Measurements from ENCODE around the gene PAK1IP1.

PAK1IP1 gene

GRCh38 chr6:10713962-10714361 lies 19.2 kb downstream of the PAK1IP1 start:
- Histone ChIP-seq H3K4me3 (replicated peaks; ENCODE audit: insufficient read depth, low read length) (no peak overlapping the region), H3K27ac (replicated peaks) (no peak overlapping the region), H3K27me3 (ENCODE audit: insufficient read depth, poor library complexity, severe bottlenecking) (no peaks in the 10 kb centered on the region)
- TF ChIP-seq SPI1 (IDR thresholded peaks at IDR 0.05; ENCODE audit: borderline replicate concordance, low read depth): no peak
- TF ChIP-seq POLR2AphosphoS5 (IDR thresholded peaks at IDR 0.05; ENCODE audit: low read depth): no peak
- TF ChIP-seq GABPA (IDR thresholded peaks at IDR 0.05; ENCODE audit: low read depth): no peak
- no peak for TF ChIP-seq REST (IDR thresholded peaks at IDR 0.05; ENCODE audit: insufficient replicate concordance, low read depth)
- no peak for TF ChIP-seq CTCF (IDR thresholded peaks at IDR 0.05; ENCODE audit: insufficient read depth, low read length)
- no peak for DNase-seq (ENCODE audit: low read depth in 1 of 2, low spot score in 1 of 2)

GRCh38 chr6:10719296-10719963 lies 24.7 kb downstream of the PAK1IP1 start:
- DNase-seq (ENCODE audit: low read depth in 1 of 2, low spot score in 1 of 2): peak in 1 of 2 experiments; percentile 18
- no peak for TF ChIP-seq REST (IDR thresholded peaks at IDR 0.05; ENCODE audit: insufficient replicate concordance, low read depth)
- TF ChIP-seq CTCF (IDR thresholded peaks at IDR 0.05; ENCODE audit: insufficient read depth, low read length): no peak
- no peak for TF ChIP-seq POLR2AphosphoS5 (IDR thresholded peaks at IDR 0.05; ENCODE audit: low read depth)
- TF ChIP-seq GABPA (IDR thresholded peaks at IDR 0.05; ENCODE audit: low read depth): no peak
- TF ChIP-seq SPI1 (IDR thresholded peaks at IDR 0.05; ENCODE audit: borderline replicate concordance, low read depth): no peak
- Histone ChIP-seq H3K4me3 (replicated peaks; ENCODE audit: insufficient read depth, low read length) (peak overlapping the region; percentile 49), H3K27ac (replicated peaks) (peak overlapping the region; percentile 83), H3K27me3 (ENCODE audit: insufficient read depth, poor library complexity, severe bottlenecking) (no peaks in the 10 kb centered on the region)

- DNase-seq (ENCODE audit: low read depth in 1 of 2, low spot score in 1 of 2): no peak
- no peak for TF ChIP-seq POLR2AphosphoS5 (IDR thresholded peaks at IDR 0.05; ENCODE audit: low read depth)
- no peak for TF ChIP-seq GABPA (IDR thresholded peaks at IDR 0.05; ENCODE audit: low read depth)
- TF ChIP-seq CTCF (IDR thresholded peaks at IDR 0.05; ENCODE audit: insufficient read depth, low read length): no peak
- TF ChIP-seq SPI1 (IDR thresholded peaks at IDR 0.05; ENCODE audit: borderline replicate concordance, low read depth): no peak
- TF ChIP-seq REST (IDR thresholded peaks at IDR 0.05; ENCODE audit: insufficient replicate concordance, low read depth): no peak
- Histone ChIP-seq H3K27me3 (ENCODE audit: insufficient read depth, poor library complexity, severe bottlenecking) (no peaks in the 10 kb centered on the region), H3K27ac (replicated peaks) (peak overlapping the region; percentile 83), H3K4me3 (replicated peaks; ENCODE audit: insufficient read depth, low read length) (peak overlapping the region; percentile 49)
Observed at GRCh38 chr6:10719964-10720264, 25.1 kb downstream of the PAK1IP1 start.
